HG03039 (cell line): ENCODE data around the gene EEFSEC.

ENCODE experiments used
- ATAC-seq: cut with Tn5 transposase; IDR thresholded peaks from one replicate; pipeline ENCODE4 v1.9.1; 2021; ENCODE audit warnings: mild to moderate bottlenecking, moderate library complexity; ENCODE audit not compliant: unreplicated experiment

EEFSEC gene

DNA sequence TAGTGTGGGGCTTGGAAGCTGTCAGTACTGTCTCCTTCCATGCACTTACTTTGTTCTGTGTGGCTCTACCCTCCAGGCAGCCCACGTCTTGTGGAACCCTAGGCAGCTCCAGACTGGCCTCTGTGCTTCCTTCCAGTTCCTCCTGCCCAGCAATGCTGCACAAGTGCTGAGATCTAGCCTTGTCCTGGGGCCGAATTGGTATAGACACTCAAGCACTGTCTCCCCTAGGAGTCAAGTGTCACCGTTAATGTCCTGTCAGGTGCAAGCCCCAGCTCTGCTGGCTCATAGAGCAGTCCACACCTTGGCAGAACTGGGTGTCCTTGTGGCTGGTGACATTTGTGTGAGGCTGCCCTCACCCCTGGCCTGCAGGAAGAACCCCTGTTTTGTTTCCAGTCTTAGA is 130.1 kb downstream of the EEFSEC start:
- no peak for ATAC-seq

DNA sequence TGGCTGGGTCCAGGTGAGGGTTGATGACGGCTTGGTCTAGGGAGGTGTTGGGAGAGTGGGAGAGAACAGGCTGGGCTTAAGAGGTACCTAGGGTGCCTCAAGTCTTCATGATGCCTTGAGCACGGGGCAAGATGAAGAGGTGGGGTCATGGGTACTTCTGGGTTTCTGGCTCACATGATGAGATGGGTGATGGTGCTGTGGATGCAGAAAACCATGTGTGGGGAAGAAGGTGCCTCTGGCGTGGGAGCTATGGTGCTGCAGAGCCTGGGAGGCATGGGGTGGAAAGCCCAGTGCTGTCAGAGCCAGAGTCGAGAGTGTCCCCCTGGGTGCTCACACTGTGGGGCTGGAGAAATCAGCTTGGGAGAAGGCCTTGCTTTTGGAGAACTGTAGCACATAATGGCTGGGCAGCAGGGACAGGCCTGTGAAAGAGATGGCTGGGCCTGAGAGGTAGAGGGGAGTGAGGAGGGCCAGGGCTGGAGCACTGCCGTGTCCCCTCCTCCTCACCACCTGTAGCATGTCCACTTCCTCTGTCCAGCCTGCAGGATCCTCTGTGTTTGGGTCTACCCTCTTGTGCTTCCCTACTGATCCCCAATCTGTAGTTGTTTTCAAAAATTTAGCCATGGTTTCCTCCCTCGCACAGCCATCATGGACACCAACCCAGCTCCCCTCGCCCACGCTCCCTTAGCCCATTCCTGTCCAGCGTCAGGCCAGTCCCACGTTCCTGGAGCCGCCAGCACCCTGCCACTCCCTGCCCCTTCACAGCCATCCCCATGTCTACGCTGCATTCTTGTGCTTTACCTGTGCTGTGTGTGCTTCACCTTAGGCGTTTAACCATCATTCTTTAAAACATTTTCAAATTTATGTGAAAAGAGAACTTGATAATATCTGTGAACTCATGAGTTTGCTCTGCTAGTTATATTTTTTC is 132.0 kb downstream of the EEFSEC start:
- ATAC-seq = no peak

GRCh38 chr3:128285967-128286321 is 132.7 kb downstream of the EEFSEC start:
- no peak for ATAC-seq

DNA sequence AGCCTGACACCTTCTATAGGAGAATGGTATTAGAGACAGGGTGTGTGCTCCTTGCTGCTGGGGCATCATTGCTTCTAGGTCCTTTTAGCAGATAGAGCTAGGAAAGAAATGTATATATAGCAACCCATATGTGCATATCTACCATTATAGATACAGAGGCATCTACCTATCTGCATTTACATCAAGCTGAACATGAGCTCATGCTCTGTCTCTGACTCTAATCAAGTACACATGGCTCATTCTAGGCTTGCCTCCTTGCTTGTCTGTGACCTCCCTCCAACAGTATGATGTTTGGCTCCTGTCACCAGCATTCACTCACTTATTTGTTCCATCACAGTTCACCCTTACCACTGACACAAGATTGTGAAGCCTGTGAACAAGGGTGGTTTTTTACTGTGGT is 133.4 kb downstream of the EEFSEC start:
- ATAC-seq = no peak

DNA sequence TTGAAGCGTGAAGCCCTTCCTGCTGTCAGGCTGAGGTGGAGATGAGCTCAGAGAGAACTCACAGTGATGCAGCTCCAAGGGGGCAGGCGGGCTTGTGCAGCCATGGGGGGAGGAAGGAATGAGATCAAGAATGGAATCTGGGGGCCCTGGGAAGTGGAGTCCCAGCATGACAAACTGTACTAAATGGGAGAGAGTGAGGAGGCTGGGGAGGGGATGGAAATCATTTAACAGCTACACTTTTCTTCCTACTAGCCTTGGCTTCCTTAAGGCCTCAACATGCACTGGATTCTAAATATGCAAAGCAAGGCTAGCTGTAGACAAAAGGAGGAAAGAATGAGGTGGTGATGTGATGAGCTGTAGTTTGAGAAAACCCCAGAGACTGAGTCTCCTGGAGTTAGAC is 133.9 kb downstream of the EEFSEC start:
- no peak for ATAC-seq

DNA sequence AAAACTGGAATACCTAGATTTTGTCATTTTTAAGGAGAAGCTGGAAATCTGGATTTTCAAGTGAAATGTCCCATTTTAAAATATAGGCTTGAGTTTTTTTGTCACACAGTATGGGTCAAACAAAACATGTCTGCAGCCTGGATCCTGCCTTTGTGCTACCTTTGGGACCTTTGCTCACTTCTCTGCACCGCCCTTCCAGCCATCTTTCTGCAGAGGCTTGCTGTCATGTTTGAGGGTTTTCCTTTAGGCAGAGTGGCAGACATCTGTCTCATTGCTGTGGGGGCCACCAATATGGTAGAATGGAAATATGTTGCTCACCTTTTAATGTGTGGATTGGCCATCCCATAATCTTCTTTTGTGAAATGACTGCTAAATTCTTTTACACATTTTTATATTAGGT is 136.3 kb downstream of the EEFSEC start:
- no peak for ATAC-seq

DNA sequence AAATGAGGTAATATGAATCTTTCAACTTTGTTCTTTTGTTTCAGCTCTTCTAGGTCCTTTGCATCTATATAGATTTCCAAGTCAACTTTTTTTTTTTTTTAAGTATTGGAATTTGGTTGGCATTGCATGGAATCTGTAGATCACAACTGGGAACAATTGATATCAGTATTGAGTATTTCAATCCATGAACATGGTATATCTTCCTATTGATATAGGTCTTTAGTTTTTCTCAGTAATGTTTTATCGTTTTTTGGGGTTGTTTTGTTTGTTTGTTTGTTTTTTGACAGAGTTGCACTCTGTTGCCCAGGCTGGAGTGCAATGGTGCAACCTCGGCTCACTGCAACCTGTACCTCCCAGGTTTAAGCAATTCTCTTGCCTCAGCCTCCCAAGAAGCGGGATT is 137.2 kb downstream of the EEFSEC start:
- ATAC-seq = no peak

DNA sequence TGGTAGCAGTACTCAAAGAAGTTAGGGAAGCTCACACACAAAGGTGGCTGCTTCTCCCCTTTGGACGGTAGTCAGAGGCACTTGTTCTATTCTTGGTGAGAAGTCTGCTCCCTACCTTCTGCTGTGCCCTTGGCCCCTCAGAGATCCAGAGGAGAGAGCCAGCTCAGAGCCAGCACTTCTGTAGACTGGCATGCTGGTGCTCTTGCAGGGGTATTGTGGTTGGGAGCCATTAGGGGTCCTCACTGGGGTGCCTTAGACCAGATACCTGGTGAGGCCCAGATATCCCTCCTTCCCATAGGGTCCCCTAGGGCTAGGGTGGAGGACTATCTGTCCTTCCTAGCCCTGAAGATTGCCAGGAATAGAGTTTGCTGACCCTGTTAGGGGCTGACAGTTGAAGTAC is 140.6 kb downstream of the EEFSEC start:
- no peak for ATAC-seq

DNA sequence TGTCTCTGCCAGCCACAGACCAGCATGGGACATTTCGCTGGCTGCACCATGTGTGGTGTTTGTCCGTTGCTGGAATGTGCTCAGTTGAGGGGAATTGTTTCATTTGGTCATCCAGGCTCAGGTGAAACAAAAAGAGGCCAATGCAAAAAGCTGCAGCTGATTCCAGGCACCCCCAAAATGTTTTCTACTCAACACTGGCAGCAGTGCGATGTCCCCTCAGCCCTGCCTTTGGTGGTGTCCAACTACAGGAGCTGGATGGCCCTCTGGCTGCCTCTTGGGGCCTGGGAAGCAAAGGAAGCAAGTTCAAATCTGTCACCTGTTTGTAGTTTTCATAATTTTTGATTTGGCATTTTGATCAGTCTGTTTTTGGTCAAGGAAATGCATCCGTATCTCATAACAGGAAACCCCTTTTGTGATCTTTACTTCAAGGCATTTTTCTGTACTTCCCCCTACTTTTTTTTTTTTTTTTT is 141.8 kb downstream of the EEFSEC start:
- ATAC-seq = no peak

DNA sequence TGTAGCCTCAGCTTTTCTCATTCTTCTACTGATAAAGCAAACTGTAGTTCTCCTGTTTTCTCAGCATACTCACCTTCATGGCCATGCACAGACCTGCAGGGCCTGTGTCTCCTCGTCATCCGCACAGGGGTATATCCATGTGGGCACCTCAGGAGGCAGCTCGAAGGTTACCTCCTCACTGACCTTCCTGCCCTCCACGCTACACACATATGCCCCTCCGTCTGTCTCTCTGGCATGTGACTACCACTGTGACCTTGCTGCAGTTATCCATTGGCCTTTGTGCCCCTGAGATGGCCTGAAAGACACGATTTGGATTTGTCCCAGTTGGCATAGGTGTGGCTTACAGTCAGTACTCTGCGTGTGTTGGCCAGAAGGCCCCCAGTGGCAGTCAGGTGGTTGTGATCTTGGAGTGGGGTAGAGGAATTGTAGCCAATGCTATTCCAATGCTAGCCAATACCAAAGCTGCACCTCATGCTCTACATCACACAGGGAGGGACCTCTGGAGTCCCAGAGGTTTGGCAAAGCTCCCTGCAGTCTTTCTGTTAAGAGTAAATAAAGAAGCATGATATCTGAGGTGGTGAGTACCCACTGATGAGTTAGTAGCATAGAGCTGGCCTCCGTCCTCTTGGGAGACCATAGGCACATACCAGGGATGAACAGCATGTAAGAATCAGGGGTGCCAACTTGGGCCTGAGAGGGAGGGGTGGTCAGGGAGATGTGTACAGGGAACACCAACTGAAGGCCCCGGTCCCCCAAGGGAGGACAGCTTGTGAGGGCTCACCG is 143.4 kb downstream of the EEFSEC start:
- no peak for ATAC-seq

GRCh38 chr3:128297401-128298138 is 144.3 kb downstream of the EEFSEC start:
- no peak for ATAC-seq

DNA sequence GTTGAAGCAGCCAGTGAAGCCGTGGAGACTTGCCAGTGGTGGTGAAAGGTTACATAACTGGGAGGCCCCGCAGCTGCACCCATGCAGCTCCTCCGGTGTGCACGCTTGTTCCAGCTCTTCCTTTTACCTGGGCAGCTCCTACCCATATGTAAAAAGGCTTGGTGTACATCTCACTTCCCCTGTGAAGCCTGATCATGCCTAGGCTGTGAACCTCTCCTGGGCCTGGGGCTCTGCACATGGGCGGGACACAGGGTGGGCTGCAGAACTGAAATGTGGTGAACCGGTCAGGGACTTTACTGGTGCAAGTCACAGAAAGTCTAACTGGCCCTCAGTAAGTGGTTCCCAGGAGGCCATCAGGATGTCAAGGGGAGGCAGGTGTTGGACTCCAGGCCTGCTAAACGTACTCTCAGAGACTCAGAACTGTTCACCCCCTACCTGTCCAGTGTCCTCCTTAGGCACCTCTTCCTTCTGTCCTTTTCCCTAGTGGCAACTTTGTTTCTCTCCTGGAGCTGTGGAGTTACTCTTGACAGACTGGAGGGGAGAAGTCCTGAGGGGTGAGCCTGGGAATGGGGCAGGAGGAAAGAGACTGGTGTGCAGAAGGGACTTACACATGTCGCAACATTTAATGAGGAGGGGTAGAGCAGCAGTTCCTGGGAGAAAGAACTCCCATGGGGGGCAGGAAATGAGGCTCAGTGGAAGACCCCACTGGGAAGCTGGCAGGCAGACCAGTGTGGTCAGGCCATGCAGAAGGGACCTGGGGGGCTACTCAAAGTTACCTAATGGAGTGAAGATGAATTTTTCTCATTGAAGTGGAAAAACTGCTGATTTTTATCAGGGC is 148.1 kb downstream of the EEFSEC start:
- ATAC-seq = no peak

DNA sequence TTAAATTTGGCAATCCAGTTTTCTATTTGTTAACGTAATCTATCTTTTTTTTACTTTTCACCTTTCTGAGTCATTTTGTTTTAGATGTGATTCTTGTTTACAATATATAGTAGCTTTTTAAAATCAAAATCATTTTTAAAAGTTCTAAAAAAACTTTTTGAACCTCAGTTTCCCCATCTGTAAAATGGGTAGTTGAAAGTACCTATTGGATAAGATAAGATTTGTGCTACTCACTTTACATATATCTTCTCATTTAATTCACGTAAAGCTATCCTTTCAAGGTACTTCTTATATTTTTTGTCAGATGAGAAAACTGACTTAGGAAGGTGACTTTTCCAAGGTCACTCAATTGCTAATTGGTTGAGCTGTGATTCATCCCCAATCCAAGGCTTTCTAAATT is 153.2 kb downstream of the EEFSEC start:
- ATAC-seq = no peak

DNA sequence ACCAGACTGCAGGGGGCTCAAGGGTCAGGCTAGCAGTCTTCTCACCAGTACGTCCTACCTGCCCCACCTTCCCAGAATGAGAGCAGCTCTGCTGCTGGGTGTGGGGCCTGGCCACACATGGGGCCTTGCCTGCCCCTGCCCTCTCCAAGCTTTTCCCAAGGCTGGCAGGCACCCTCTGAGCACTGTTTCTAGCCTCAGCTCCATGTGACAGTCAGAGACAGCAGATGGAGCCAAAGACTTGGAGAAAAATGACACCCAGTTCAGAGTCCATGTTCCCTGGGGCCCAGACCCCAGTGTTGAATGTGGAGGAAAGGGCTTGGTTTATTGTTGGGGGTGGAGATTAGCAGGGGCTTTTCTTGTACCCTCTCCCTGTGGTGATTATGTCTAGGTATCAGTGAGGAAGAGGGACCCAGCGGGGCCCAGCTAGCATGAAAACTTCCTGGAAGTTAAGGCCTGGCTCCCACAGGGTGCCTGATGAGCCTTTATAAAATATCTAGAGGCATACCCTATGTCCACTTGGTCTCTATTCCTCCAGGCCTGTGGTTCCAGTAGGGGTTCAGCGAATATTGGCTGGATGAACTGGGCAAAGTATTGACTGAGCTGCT is 153.8 kb downstream of the EEFSEC start:
- ATAC-seq = no peak

DNA sequence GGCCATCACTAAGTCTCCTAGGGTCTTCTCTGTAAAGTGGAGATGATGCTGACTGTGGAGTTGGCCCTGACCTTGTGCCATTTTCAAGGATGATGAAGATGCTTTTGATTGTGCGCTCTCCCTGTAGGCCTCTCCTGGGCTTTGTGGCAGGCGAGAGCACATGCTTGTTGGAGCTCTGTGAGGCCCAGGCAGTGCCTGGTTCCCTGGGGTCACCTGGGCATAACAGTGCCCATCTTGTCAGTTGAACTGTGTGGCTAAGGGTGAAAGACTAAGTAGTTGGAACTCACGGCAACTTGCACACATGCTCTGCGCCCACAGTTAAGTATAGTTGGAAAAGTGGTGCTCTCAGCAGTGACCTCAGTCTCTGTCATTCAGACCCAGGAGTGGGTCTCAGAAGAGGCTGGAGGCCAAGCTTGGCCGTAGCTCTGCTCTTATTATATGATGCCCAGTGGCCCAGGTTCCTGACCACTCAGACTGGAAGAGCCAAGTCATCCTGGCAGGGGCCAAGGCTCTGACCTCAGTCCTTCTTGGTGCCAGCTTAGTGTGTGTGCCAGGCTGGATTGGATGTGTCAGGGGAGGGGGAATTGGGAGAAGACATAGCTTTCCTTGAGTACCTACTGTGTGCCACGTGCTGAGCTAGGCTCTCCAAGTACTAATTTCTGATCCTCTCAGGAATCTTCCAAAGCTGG is 154.6 kb downstream of the EEFSEC start:
- ATAC-seq = no peak

DNA sequence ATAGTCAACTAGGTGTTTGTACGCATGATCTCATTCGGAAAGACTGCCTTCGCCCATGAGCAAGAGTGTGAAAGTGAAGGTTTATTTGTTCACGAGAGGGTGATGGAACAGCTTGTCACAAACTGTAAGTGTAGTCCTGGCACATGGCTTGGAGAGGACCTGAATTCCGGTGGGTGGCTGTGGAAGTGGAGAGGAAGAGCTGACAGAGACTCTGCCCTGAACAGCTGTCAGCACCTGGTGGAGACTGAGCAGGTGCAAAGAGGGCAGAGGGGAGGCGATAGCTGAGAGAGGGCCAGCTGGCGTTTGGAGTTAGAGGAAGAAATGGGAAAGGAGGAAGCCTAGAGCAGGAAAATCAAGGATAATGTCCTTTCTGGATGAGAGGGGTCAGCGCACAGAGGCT is 155.7 kb downstream of the EEFSEC start:
- no peak for ATAC-seq

DNA sequence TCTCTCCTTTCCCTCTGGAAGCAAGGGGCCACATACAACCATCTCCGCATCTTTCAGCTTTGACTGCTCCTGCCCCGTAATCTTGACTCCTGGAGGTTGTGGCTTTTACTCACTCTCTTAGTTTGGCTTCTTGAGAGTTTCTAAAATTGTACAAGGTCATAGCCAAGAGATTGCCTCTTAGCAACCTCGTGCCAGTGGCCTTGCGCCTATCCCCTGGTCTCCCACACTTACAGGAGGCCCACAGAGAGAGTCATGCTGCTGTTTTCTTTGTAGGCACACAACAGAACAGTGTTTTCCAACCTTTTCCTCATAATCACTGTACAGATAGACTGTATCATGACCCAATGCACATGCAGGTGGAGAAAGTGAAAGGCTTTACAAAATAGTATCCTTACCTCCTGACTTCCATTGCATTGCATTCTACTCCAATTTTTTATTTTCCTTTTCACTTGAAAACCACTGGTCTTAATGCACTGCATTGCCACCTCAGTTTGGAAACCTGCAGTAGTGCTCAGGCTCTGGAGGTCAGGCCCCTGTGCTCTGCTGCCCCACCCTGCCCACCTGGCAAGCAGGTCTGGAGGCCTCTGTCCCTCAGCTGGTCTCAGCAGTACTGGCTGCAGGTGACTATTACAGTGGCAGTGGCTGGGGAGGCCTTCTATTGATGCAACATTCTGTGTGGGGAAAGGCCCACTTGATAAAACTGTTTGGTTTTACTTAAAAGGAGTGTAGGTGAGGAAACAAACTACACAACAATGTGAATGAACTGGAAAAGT is 157.2 kb downstream of the EEFSEC start:
- no peak for ATAC-seq

DNA sequence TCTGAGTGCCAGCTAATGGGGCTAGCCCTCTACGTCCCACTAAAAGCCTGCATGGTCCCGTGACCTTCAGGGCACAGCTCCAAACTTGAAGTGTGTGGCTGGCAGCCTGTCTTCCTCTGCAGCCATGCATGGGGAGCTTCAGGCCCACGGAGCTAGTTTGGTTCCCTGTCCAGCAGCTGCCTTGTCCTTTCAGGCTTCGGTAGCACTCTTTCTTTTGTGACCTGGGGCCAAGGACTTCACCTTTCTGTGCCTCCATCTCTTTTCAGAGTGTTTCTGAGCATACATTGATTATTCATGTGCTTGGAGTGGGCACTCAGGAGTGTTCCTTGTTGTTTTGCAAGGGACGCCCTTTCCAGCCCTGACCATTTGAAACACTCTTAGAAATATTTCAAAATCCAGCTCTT is 158.2 kb downstream of the EEFSEC start:
- ATAC-seq = no peak

- ATAC-seq = no peak
Observed at GRCh38 chr3:128312271-128312670, 159.0 kb downstream of the EEFSEC start.
